ENCODE data around the gene NPFF. TPM values are rescaled to one million over a fixed set of nuclear protein-coding genes. Genes with fewer than 3 reads are reported as not detected.

Gene NPFF
- total RNA-seq, 1 experiment from 2014 or later: 0.59 TPM

- no peak overlapping the region for H3K27ac Mint-ChIP-seq
- ChIA-PET CTCF (interaction anchor here (0.6 to 1.5 kb wide), 4 partner anchors 11 to 173 kb away, joined by 3 to 5 read pairs (median 4); no protein-coding TSS in a partner anchor), POLR2A (no interaction called here)
- TF ChIP-seq ATF2 (CRISPR knock-in tag; IDR thresholded peaks at IDR 0.05; ENCODE audit: borderline replicate concordance, low read depth) (no peak), ZNF396 (CRISPR knock-in tag; IDR thresholded peaks at IDR 0.05; ENCODE audit: borderline replicate concordance) (no peak), ESRRA (CRISPR knock-in tag; IDR thresholded peaks at IDR 0.05; ENCODE audit: borderline replicate concordance) (no peak), FOXK1 (CRISPR knock-in tag; IDR thresholded peaks at IDR 0.05) (no peak), OVOL2 (CRISPR knock-in tag; IDR thresholded peaks at IDR 0.05; ENCODE audit: borderline replicate concordance) (no peak), ATF3 (CRISPR knock-in tag; conservative IDR thresholded peaks at IDR 0.05) (no peak), TCF7 (CRISPR knock-in tag; IDR thresholded peaks at IDR 0.05; ENCODE audit: low read depth) (no peak)
- DNase-seq (ENCODE audit: low spot score) (no peak), ATAC-seq (no peak)
- H3K36me3 Mint-ChIP-seq: no peaks in the 10 kb centered on the region
- no peaks in the 10 kb centered on the region for H3K9me3 Mint-ChIP-seq
- no peaks in the 10 kb centered on the region for H3K27me3 Mint-ChIP-seq (ENCODE audit: low read depth)
- peaks cover 59% of the 10 kb centered on the region for H3K4me1 Mint-ChIP-seq
- peak overlapping the region; percentile 10; the same call in 1 of the 2 replicates for H3K4me3 Mint-ChIP-seq
These were observed 10.6 kb downstream of the NPFF start for GRCh38 chr12:53496752-53497032.

GRCh38 chr12:53495903-53496751 lies 11.2 kb downstream of the NPFF start:
- H3K4me3 Mint-ChIP-seq: peak overlapping the region; percentile 13
- peak; percentile 69 for DNase-seq (ENCODE audit: low spot score)
- H3K36me3 Mint-ChIP-seq: no peaks in the 10 kb centered on the region
- CTCF ChIA-PET: interaction anchor here (0.6 to 1.5 kb wide), 4 partner anchors 12 to 172 kb away, joined by 3 to 5 read pairs (median 4); no protein-coding TSS in a partner anchor
- H3K27ac Mint-ChIP-seq: peak overlapping the region; percentile 75
- ATAC-seq: peak; percentile 22
- H3K27me3 Mint-ChIP-seq (ENCODE audit: low read depth): no peaks in the 10 kb centered on the region
- H3K9me3 Mint-ChIP-seq: no peaks in the 10 kb centered on the region
- POLR2A ChIA-PET: no interaction called here
- TF ChIP-seq NR1H2 (CRISPR knock-in tag; IDR thresholded peaks at IDR 0.05) (no peak), USF2 (CRISPR knock-in tag; IDR thresholded peaks at IDR 0.05) (peak; percentile 95), ZNF263 (CRISPR knock-in tag; IDR thresholded peaks at IDR 0.05; ENCODE audit: low read depth) (no peak), USF1 (CRISPR knock-in tag; IDR thresholded peaks at IDR 0.05) (peak; percentile 94), JAZF1 (CRISPR knock-in tag; IDR thresholded peaks at IDR 0.05) (no peak)
- H3K4me1 Mint-ChIP-seq: peaks cover 58% of the 10 kb centered on the region

- POLR2A ChIA-PET: interaction anchor here (0.6 to 3.2 kb wide), 3 partner anchors 11 to 282 kb away, joined by 3 to 23 read pairs (median 3); no protein-coding TSS in a partner anchor
- CTCF ChIA-PET: interaction anchor here (0.6 to 4.8 kb wide), 14 partner anchors 11 to 264 kb away, joined by 3 to 39 read pairs (median 5); partner anchors contain the start of genes AAAS, ATF7 and ATP5MC2
These were observed 13.5 kb downstream of the NPFF start for GRCh38 chr12:53493610-53494391.

More at GRCh38 chr12:53493610-53494391, 13.5 kb downstream of the NPFF start:
- ATAC-seq (no peak), DNase-seq (ENCODE audit: low spot score) (no peak)
- Mint-ChIP-seq H3K27me3 (ENCODE audit: low read depth) (no peaks in the 10 kb centered on the region), H3K9me3 (no peaks in the 10 kb centered on the region), H3K4me3 (peak overlapping the region; percentile 88), H3K36me3 (no peaks in the 10 kb centered on the region), H3K27ac (peak overlapping the region; percentile 99), H3K4me1 (peaks cover 52% of the 10 kb centered on the region)
- TF ChIP-seq PRRX2 (CRISPR knock-in tag; IDR thresholded peaks at IDR 0.05) (no peak), NR1H2 (CRISPR knock-in tag; IDR thresholded peaks at IDR 0.05) (no peak), SOX15 (CRISPR knock-in tag; IDR thresholded peaks at IDR 0.05) (no peak), ZNF671 (CRISPR knock-in tag; IDR thresholded peaks at IDR 0.05) (no peak), CDX4 (CRISPR knock-in tag; IDR thresholded peaks at IDR 0.05; ENCODE audit: borderline replicate concordance) (no peak), ZNF512 (CRISPR knock-in tag; IDR thresholded peaks at IDR 0.05; ENCODE audit: borderline replicate concordance) (no peak), ZNF138 (CRISPR knock-in tag; conservative IDR thresholded peaks at IDR 0.05) (no peak), GRHL2 (CRISPR knock-in tag; IDR thresholded peaks at IDR 0.05; ENCODE audit: insufficient replicate concordance, severe bottlenecking) (no peak), NR2C2 (CRISPR knock-in tag; IDR thresholded peaks at IDR 0.05) (no peak), TEAD4 (CRISPR knock-in tag; IDR thresholded peaks at IDR 0.05) (no peak)
